ENCODE data around the gene NRG2.

The NRG2 gene

GRCh38 chr5:139955616-139956273, 87.4 kb downstream of the NRG2 start:
- Histone ChIP-seq H3K36me3 (no peaks in the 10 kb centered on the region), H3K27ac (no peak overlapping the region), H3K4me3 (no peak overlapping the region), H3K9me3 (no peaks in the 10 kb centered on the region), H3K27me3 (no peaks in the 10 kb centered on the region), H3K4me1 (no peaks in the 10 kb centered on the region)
- TF ChIP-seq, protein P1, sequence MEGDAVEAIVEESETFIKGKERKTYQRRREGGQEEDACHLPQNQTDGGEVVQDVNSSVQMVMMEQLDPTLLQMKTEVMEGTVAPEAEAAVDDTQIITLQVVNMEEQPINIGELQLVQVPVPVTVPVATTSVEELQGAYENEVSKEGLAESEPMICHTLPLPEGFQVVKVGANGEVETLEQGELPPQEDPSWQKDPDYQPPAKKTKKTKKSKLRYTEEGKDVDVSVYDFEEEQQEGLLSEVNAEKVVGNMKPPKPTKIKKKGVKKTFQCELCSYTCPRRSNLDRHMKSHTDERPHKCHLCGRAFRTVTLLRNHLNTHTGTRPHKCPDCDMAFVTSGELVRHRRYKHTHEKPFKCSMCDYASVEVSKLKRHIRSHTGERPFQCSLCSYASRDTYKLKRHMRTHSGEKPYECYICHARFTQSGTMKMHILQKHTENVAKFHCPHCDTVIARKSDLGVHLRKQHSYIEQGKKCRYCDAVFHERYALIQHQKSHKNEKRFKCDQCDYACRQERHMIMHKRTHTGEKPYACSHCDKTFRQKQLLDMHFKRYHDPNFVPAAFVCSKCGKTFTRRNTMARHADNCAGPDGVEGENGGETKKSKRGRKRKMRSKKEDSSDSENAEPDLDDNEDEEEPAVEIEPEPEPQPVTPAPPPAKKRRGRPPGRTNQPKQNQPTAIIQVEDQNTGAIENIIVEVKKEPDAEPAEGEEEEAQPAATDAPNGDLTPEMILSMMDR (IDR thresholded peaks at IDR 0.05) = no peak
- intact Hi-C loops (cut with DNase I; ENCODE audit: low total_unique reads) = no loop called here
- DNase-seq = no peak

DNA sequence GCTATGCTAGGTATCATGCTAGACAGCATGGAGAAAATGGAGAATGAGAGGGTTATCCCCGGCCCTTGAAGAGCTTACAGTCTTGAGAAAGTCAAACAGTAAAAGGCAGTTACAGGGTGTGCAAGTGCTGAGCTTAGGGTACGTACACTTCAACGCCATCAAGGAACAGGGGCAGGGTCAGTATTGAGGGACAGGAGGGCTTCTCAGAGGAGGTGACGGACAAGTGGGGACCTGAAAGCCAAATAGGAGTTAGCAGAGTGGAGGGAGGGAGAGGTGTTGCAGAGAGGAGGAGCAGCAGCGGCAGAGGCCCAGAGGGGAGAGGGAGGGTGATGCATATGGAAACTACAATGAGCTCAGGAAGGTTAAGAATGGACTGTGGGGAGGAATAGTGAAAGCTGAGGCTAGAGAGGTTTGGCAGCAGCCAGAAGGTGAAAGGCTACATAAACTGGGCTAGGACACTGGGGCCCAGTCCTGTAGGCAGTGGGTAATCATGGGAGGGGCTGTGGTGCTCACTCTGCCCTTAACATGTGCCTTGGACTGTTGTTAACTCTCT, 88.0 kb downstream of the NRG2 start:
- Histone ChIP-seq H3K9me3 (no peaks in the 10 kb centered on the region), H3K27me3 (no peaks in the 10 kb centered on the region), H3K36me3 (no peaks in the 10 kb centered on the region), H3K4me3 (no peak overlapping the region), H3K4me1 (no peaks in the 10 kb centered on the region), H3K27ac (no peak overlapping the region)
- TF ChIP-seq, protein P1 (IDR thresholded peaks at IDR 0.05) = no peak
- intact Hi-C loops (cut with DNase I; ENCODE audit: low total_unique reads) = no loop called here
- DNase-seq = no peak

DNA sequence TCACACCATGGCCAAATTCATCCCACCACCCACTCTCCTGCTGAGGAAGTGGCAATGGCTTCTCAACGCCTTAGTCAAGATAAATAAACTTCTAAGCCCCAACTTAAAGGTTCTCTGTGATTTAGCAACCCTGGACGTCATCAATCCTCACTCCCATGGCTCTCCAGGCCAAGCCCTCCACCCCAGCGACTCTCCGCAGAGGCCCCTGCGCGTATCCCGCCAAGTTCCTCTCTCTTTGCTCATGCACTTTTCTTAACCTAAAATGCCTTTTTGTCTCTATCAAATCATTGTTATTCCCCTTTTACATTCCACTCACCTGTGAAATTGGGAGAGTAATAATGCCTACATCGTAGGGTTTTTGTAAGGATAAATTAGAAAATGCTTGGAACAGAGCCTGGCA, 88.6 kb downstream of the NRG2 start:
- H3K36me3 ChIP-seq = no peaks in the 10 kb centered on the region
- no peaks in the 10 kb centered on the region for H3K9me3 ChIP-seq
- intact Hi-C loops (cut with DNase I; ENCODE audit: low total_unique reads) = no loop called here
- no peak overlapping the region for H3K4me3 ChIP-seq
- H3K4me1 ChIP-seq = no peaks in the 10 kb centered on the region
- no peaks in the 10 kb centered on the region for H3K27me3 ChIP-seq
- TF ChIP-seq, protein P1 (IDR thresholded peaks at IDR 0.05) = no peak
- DNase-seq = no peak
- H3K27ac ChIP-seq = no peak overlapping the region

DNA sequence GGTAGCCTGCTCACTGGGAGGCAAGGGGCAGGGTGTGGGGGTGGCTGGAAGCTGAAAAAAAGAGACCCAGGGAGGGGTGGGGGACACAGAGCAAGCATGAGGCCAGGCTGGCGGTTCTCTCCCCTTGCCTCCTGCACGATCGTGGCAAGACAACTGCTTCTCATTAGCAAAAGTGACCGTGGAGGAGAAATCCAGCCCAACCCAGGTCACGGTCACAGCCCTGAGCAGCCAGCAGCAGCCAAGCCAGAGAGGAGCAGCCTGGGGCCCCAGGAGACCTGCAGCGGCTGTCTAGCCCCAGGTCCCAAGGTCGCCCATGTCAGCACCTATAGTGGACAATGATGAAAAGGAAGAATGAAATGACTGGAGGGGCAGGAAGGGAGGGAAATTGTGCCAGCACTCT, 89.1 kb downstream of the NRG2 start:
- Histone ChIP-seq H3K27me3 (no peaks in the 10 kb centered on the region), H3K36me3 (no peaks in the 10 kb centered on the region), H3K27ac (no peak overlapping the region), H3K9me3 (no peaks in the 10 kb centered on the region), H3K4me3 (no peak overlapping the region), H3K4me1 (no peaks in the 10 kb centered on the region)
- DNase-seq = no peak
- TF ChIP-seq, protein P1 (IDR thresholded peaks at IDR 0.05) = no peak
- intact Hi-C loops (cut with DNase I; ENCODE audit: low total_unique reads) = no loop called here

- Histone ChIP-seq H3K4me1 (no peaks in the 10 kb centered on the region), H3K27me3 (no peaks in the 10 kb centered on the region), H3K36me3 (no peaks in the 10 kb centered on the region), H3K9me3 (no peaks in the 10 kb centered on the region), H3K27ac (no peak overlapping the region), H3K4me3 (no peak overlapping the region)
- intact Hi-C loops (cut with DNase I; ENCODE audit: low total_unique reads) = no loop called here
- TF ChIP-seq, protein P1 (IDR thresholded peaks at IDR 0.05) = no peak
- no peak for DNase-seq
Measured at GRCh38 chr5:139952574-139952973, 90.5 kb downstream of the NRG2 start.

Measured in tibial artery (tissue), 4 donors.